ENCODE measurements around the gene TC2N.

TC2N gene

GRCh38 chr14:91770185-91770584 is 97.2 kb downstream of the TC2N start:
- ATAC-seq: no peak
- no peak for TF ChIP-seq ZNF565 (CRISPR knock-in tag; conservative IDR thresholded peaks at IDR 0.05; ENCODE audit: low read depth)
- no peak for TF ChIP-seq OSR1 (CRISPR knock-in tag; IDR thresholded peaks at IDR 0.05)
- no peak for TF ChIP-seq ARNTL (CRISPR knock-in tag; IDR thresholded peaks at IDR 0.05; ENCODE audit: borderline replicate concordance, low read depth)
- TF ChIP-seq ESRRG (CRISPR knock-in tag; IDR thresholded peaks at IDR 0.05): no peak
- no peak for TF ChIP-seq SNAI2 (CRISPR knock-in tag; IDR thresholded peaks at IDR 0.05)

GRCh38 chr14:91755570-91756295 is 111.6 kb downstream of the TC2N start:
- no peak for ATAC-seq
- TF ChIP-seq ISL1 (CRISPR knock-in tag; IDR thresholded peaks at IDR 0.05): no peak
- no peak for TF ChIP-seq ZNF70 (CRISPR knock-in tag; IDR thresholded peaks at IDR 0.05)
- no peak for TF ChIP-seq POU6F1 (CRISPR knock-in tag; IDR thresholded peaks at IDR 0.05; ENCODE audit: borderline replicate concordance, low read depth)
- no peak for TF ChIP-seq OSR1 (CRISPR knock-in tag; IDR thresholded peaks at IDR 0.05)
- no peak for TF ChIP-seq PPARA (CRISPR knock-in tag; IDR thresholded peaks at IDR 0.05; ENCODE audit: borderline replicate concordance)
- no peak for TF ChIP-seq CSDC2 (CRISPR knock-in tag; IDR thresholded peaks at IDR 0.05)
- no peak for TF ChIP-seq BACH2 (CRISPR knock-in tag; IDR thresholded peaks at IDR 0.05; ENCODE audit: borderline replicate concordance)
- no peak for TF ChIP-seq SNAI2 (CRISPR knock-in tag; IDR thresholded peaks at IDR 0.05)

- no peak for ATAC-seq
- no peak for TF ChIP-seq ZNF70 (CRISPR knock-in tag; IDR thresholded peaks at IDR 0.05)
- no peak for TF ChIP-seq SNAI2 (CRISPR knock-in tag; IDR thresholded peaks at IDR 0.05)
- no peak for TF ChIP-seq ESRRG (CRISPR knock-in tag; IDR thresholded peaks at IDR 0.05)
- TF ChIP-seq CREB5 (CRISPR knock-in tag; IDR thresholded peaks at IDR 0.05; ENCODE audit: low read depth): no peak
- TF ChIP-seq RARB (CRISPR knock-in tag; IDR thresholded peaks at IDR 0.05): no peak
Observed at GRCh38 chr14:91754819-91755218, 112.5 kb downstream of the TC2N start.

GRCh38 chr14:91754185-91754584 is 113.2 kb downstream of the TC2N start:
- ATAC-seq: no peak
- TF ChIP-seq PATZ1 (CRISPR knock-in tag; IDR thresholded peaks at IDR 0.05; ENCODE audit: borderline replicate concordance) (no peak), TOX (CRISPR knock-in tag; IDR thresholded peaks at IDR 0.05; ENCODE audit: borderline replicate concordance) (no peak), GLIS3 (CRISPR knock-in tag; IDR thresholded peaks at IDR 0.05) (no peak), ZNF565 (CRISPR knock-in tag; conservative IDR thresholded peaks at IDR 0.05; ENCODE audit: low read depth) (no peak), CREB5 (CRISPR knock-in tag; IDR thresholded peaks at IDR 0.05; ENCODE audit: low read depth) (no peak), BACH2 (CRISPR knock-in tag; IDR thresholded peaks at IDR 0.05; ENCODE audit: borderline replicate concordance) (no peak)

- no peak for TF ChIP-seq CREB5 (CRISPR knock-in tag; IDR thresholded peaks at IDR 0.05; ENCODE audit: low read depth)
- TF ChIP-seq ISL1 (CRISPR knock-in tag; IDR thresholded peaks at IDR 0.05): no peak
- TF ChIP-seq TCF4 (CRISPR knock-in tag; IDR thresholded peaks at IDR 0.05; ENCODE audit: borderline replicate concordance): no peak
- no peak for ATAC-seq
Observed at GRCh38 chr14:91753501-91754128, 113.7 kb downstream of the TC2N start.

Measured in SK-N-SH treated with all-trans-retinoic acid at 6 μM for 48 hours (cell line).